Measurements from ENCODE around the gene SLC8A2.
A peak's percentile ranks its signal among the peaks of the same experiment; 100 is the strongest.
"Not testable (repeated sequence)": the region's sequence is repeated elsewhere in the genome, so short reads cannot be mapped to it uniquely, and the experiment has no call there.

The SLC8A2 gene

GRCh38 chr19:47406711-47407416, 64.8 kb downstream of the SLC8A2 start:
- DNase-seq, result no peak

- DNase-seq, result no peak
Observed at GRCh38 chr19:47405854-47406417, 65.8 kb downstream of the SLC8A2 start.

- DNase-seq, result no peak
Observed at GRCh38 chr19:47405197-47405550, 66.5 kb downstream of the SLC8A2 start.

- DNase-seq, result no peak
Observed at GRCh38 chr19:47404334-47405196, 67.1 kb downstream of the SLC8A2 start.

GRCh38 chr19:47402504-47402903, 69.2 kb downstream of the SLC8A2 start:
- DNase-seq, result no peak

- DNase-seq, result no peak
Observed at GRCh38 chr19:47398707-47399597, 72.7 kb downstream of the SLC8A2 start.

GRCh38 chr19:47391510-47392223, 80.0 kb downstream of the SLC8A2 start:
- peak; percentile 80 for DNase-seq

- no peak for DNase-seq
Observed at GRCh38 chr19:47390533-47391488, 80.9 kb downstream of the SLC8A2 start.

- no peak for DNase-seq
Observed at GRCh38 chr19:47389150-47389556, 82.5 kb downstream of the SLC8A2 start.

- DNase-seq, result not testable (repeated sequence)
Observed at GRCh38 chr19:47388721-47389120, 83.0 kb downstream of the SLC8A2 start.

GRCh38 chr19:47387623-47388022, 84.1 kb downstream of the SLC8A2 start:
- not testable (repeated sequence) for DNase-seq

- not testable (repeated sequence) for DNase-seq
Observed at GRCh38 chr19:47386582-47386981, 85.1 kb downstream of the SLC8A2 start.

GRCh38 chr19:47384533-47384932, 87.2 kb downstream of the SLC8A2 start:
- not testable (repeated sequence) for DNase-seq

GRCh38 chr19:47383890-47384289, 87.8 kb downstream of the SLC8A2 start:
- DNase-seq, result not testable (repeated sequence)

GRCh38 chr19:47381653-47382279, 89.9 kb downstream of the SLC8A2 start:
- DNase-seq, result no peak

GRCh38 chr19:47381121-47381520, 90.6 kb downstream of the SLC8A2 start:
- no peak for DNase-seq

GRCh38 chr19:47380559-47380958, 91.1 kb downstream of the SLC8A2 start:
- no peak for DNase-seq

- DNase-seq, result no peak
Observed at GRCh38 chr19:47379381-47379938, 92.2 kb downstream of the SLC8A2 start.

GRCh38 chr19:47378246-47378645, 93.4 kb downstream of the SLC8A2 start:
- DNase-seq, result no peak
